ENCODE results near the gene L3MBTL4. TPM values are rescaled to one million over a fixed set of nuclear protein-coding genes. Genes with fewer than 3 reads are reported as not detected.

L3MBTL4 gene
- total RNA-seq, 1 experiment from 2014 or later = 0.87 TPM

- no TSS peak for BruUV-seq (replicated peaks)
- ChIA-PET CTCF (no interaction called here), POLR2A (no interaction called here)
- Histone ChIP-seq H3K27ac (ENCODE audit: low read length) (no peak overlapping the region), H3K27me3 (ENCODE audit: control insufficient read depth, insufficient read depth, low read length) (no peaks in the 10 kb centered on the region), H3K9me3 (ENCODE audit: control insufficient read depth, insufficient read depth, low read depth, low read length) (no peaks in the 10 kb centered on the region), H3K4me3 (ENCODE audit: low read depth in 2 of 2, low read length in 2 of 2) (no peak overlapping the region), H3K4me1 (ENCODE audit: control insufficient read depth, insufficient read depth, low read length) (no peaks in the 10 kb centered on the region), H3K36me3 (ENCODE audit: control insufficient read depth, insufficient read depth, low read length) (no peaks in the 10 kb centered on the region)
- TF ChIP-seq CTCF (IDR thresholded peaks at IDR 0.05) (no peak), TCF7L2 (IDR thresholded peaks at IDR 0.05; ENCODE audit: low read depth, low read length) (no peak)
- ATAC-seq (no peak), DNase-seq (ENCODE audit: low read depth, low spot score) (no peak)
- intact Hi-C loops (cut with micrococcal nuclease; ENCODE audit: unreplicated experiment) (no loop called here), in situ Hi-C loops (cut with HindIII; ENCODE audit: low pct_unique_long_range_greater_than_20kb, low sequenced_read_pairs) (no loop called here)
Observed at GRCh38 chr18:5975111-5976002, 439.4 kb downstream of the L3MBTL4 start.

GRCh38 chr18:5974696-5975095, 440.0 kb downstream of the L3MBTL4 start:
- H3K4me3 ChIP-seq (ENCODE audit: low read depth in 2 of 2, low read length in 2 of 2) = no peak overlapping the region
- no peak for DNase-seq (ENCODE audit: low read depth, low spot score)
- TF ChIP-seq CTCF (IDR thresholded peaks at IDR 0.05) (no peak), POLR2AphosphoS5 (IDR thresholded peaks at IDR 0.05; ENCODE audit: low read depth, low read length) (no peak), TCF7L2 (IDR thresholded peaks at IDR 0.05; ENCODE audit: low read depth, low read length) (no peak), SIN3A (IDR thresholded peaks at IDR 0.05; ENCODE audit: borderline replicate concordance, insufficient read depth, low read depth, low read length) (no peak)
- TF ChIP-seq, protein P1, sequence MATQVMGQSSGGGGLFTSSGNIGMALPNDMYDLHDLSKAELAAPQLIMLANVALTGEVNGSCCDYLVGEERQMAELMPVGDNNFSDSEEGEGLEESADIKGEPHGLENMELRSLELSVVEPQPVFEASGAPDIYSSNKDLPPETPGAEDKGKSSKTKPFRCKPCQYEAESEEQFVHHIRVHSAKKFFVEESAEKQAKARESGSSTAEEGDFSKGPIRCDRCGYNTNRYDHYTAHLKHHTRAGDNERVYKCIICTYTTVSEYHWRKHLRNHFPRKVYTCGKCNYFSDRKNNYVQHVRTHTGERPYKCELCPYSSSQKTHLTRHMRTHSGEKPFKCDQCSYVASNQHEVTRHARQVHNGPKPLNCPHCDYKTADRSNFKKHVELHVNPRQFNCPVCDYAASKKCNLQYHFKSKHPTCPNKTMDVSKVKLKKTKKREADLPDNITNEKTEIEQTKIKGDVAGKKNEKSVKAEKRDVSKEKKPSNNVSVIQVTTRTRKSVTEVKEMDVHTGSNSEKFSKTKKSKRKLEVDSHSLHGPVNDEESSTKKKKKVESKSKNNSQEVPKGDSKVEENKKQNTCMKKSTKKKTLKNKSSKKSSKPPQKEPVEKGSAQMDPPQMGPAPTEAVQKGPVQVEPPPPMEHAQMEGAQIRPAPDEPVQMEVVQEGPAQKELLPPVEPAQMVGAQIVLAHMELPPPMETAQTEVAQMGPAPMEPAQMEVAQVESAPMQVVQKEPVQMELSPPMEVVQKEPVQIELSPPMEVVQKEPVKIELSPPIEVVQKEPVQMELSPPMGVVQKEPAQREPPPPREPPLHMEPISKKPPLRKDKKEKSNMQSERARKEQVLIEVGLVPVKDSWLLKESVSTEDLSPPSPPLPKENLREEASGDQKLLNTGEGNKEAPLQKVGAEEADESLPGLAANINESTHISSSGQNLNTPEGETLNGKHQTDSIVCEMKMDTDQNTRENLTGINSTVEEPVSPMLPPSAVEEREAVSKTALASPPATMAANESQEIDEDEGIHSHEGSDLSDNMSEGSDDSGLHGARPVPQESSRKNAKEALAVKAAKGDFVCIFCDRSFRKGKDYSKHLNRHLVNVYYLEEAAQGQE (IDR thresholded peaks at IDR 0.05; ENCODE audit: insufficient read depth in 1 of 2, low read depth in 2 of 2, low read length in 1 of 2) = no peak
- no peak for ATAC-seq
- intact Hi-C loops (cut with micrococcal nuclease; ENCODE audit: unreplicated experiment) (no loop called here), in situ Hi-C loops (cut with HindIII; ENCODE audit: low pct_unique_long_range_greater_than_20kb, low sequenced_read_pairs) (no loop called here)
- H3K36me3 ChIP-seq (ENCODE audit: control insufficient read depth, insufficient read depth, low read length) = no peaks in the 10 kb centered on the region
- H3K4me1 ChIP-seq (ENCODE audit: control insufficient read depth, insufficient read depth, low read length) = no peaks in the 10 kb centered on the region
- no peaks in the 10 kb centered on the region for H3K27me3 ChIP-seq (ENCODE audit: control insufficient read depth, insufficient read depth, low read length)
- BruUV-seq (replicated peaks) = no TSS peak
- no peaks in the 10 kb centered on the region for H3K9me3 ChIP-seq (ENCODE audit: control insufficient read depth, insufficient read depth, low read depth, low read length)
- no peak overlapping the region for H3K27ac ChIP-seq (ENCODE audit: low read length)
- ChIA-PET CTCF (no interaction called here), POLR2A (no interaction called here)

Measured in Panc1 (cell line).